NCI-H1436 treated with DMSO at 0.1 percent for 48 hours (cell line): Measurements from ENCODE around the gene STK4.

ENCODE experiments used
- DNase-seq: peaks from one replicate; lab custom pipeline; 2025; lab: John Stamatoyannopoulos, UW

Gene STK4

DNA sequence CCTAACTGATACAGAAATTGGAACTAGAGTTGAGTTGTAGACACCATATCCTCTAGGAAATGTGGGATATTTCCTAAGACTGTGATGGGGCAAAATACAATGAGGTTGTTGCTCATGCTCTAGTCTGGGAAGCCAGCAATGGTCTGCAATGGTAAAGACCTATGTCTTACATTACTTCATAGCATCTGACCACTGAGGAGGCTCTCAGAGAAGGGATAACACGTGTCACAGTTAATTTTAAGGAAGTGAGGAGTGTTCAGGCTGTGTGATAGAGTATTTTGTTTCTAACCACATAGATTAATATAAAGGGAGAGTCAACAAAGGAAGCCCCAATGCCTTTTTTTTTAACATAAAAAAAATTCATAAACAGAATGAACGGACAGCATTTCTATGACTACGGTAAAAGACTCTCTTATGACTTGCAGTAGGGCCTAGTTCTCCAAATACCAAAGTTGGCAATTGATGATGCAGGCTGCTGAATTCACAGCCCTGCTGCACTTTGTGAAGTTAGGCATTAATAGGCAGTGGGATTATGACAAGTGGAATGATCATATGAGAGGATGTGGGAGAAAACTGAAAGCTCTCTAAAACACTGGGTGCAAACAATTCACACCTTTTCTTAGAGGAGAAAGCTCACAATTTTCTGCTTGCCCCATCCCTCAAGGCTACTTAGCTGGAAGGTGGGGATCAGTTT, 120.9 kb downstream of the STK4 start:
- DNase-seq: no peak

DNA sequence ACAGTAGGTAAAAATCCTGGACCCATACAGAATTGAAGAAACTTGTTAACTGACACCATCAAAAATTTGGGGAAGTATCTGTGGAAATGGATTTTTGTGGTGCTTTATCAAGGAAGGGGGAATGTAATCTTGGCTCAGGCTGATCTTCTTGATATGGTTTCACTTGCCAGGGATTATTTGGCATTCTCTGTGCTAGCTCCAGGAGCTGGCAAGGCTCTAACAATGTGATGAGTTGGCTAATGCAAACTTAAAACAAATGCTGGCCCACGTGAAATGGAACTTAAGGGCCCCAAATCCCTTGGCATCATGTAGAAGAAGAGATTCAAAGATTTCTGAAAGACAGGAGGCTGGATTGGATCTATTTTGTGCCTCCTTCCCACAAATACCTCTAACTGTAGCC, 121.5 kb downstream of the STK4 start:
- DNase-seq: no peak

GRCh38 chr20:45088247-45088646, 121.9 kb downstream of the STK4 start:
- no peak for DNase-seq

DNA sequence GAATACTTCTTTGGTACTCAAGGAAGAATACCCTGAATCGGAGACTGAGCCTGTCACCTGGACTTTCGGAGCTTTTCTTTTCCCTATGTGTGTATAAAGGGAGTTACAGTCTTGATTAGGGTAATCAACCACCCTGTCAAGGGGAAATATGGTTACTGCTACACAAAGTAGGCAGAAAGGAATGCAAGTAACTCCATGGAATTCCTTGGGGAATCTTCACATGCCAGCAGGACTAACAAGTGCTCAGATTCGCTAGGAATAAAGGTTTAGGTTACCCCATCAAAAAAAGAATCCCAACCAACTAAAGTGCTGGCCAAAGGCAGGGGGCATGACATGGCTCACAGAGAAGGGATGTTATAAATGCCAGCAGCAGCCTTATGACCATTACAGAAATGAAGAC, 124.2 kb downstream of the STK4 start:
- DNase-seq: no peak

GRCh38 chr20:45091366-45091765, 125.1 kb downstream of the STK4 start:
- no peak for DNase-seq

GRCh38 chr20:45092898-45093297, 126.6 kb downstream of the STK4 start:
- no peak for DNase-seq

DNA sequence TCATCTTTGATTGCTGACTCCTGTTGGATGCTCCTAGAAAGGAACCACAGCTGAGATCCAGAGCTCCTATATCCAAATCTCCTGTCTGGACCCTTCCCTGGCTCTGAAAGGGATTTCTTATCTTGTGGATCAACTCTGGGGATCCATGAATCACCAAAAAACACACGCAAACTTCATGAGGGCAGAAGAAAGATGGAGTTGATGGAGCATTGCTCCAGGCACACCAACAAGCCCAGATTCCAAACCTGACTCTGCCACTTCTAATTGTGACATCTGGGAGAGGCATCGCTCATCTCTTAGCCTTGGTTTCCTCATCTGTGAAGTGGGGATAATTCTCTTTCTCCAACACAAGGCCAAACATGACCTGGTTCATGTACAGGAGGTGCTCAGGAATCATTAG, 127.9 kb downstream of the STK4 start:
- DNase-seq: no peak

DNA sequence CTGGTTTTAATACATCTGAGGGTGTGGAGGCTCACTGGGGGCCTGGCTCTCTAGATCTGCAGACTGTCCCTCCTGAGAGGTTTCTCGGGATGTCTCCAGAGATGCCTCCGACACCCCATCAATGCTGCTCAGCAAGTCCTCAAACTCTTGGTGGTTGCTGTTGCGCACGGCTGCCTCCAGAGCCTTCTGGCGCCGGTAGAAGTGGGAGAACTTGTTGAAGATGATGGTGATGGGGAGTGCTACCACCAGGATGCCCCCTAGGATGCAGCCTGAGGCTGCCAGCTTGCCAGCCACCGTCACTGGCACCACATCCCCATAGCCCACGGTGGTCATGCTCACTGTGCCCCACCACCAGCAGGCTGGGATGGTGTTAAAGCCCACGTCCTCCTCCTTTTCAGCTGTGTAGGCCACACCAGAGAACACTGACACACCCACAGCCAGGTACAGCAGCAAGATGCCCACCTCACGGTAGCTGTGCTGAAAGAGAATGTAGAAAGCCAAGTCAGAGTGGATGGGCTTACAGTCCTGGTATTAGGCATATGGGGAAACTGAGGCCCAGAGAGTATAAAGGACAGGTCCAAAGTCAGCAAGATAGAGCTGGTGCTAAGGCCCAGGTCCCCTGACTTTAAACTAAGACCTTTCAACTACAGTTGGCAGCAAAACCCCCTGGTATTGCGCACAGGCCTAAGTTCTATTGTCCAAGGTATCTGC, 128.7 kb downstream of the STK4 start:
- DNase-seq: no peak

GRCh38 chr20:45095805-45096238, 129.5 kb downstream of the STK4 start:
- no peak for DNase-seq

- no peak for DNase-seq
Observed at GRCh38 chr20:45096781-45097180, 130.5 kb downstream of the STK4 start.

DNA sequence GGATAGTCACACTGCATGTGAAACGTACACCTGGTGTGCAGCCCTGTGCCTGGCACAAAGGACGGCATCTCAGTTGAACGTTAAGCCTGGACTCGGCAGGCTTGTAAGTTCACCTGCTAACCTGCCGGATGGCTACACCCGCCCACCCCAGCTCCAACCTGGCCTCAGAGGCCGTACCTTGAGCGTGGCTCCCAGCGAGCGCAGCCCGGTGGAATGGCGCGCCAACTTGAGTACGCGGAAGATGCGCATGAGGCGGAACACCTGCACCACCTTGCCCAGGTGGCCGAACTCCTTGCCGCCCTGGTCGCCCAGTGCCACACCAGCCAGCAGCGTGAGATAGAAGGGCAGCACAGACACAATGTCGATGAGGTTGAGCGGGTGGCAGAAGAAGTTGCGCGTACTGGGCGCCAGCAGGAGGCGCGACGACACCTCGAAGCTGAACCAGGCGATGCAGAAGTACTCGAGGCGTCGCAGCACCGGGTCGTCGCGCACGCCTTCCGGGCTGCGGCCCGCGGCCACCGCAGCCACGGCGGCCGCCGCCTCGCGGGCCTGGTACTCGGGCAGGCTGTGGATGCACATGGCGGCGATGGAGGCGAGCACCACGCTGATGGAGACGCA, 131.3 kb downstream of the STK4 start:
- DNase-seq: no peak

GRCh38 chr20:45098103-45098773, 131.9 kb downstream of the STK4 start:
- DNase-seq: no peak

DNA sequence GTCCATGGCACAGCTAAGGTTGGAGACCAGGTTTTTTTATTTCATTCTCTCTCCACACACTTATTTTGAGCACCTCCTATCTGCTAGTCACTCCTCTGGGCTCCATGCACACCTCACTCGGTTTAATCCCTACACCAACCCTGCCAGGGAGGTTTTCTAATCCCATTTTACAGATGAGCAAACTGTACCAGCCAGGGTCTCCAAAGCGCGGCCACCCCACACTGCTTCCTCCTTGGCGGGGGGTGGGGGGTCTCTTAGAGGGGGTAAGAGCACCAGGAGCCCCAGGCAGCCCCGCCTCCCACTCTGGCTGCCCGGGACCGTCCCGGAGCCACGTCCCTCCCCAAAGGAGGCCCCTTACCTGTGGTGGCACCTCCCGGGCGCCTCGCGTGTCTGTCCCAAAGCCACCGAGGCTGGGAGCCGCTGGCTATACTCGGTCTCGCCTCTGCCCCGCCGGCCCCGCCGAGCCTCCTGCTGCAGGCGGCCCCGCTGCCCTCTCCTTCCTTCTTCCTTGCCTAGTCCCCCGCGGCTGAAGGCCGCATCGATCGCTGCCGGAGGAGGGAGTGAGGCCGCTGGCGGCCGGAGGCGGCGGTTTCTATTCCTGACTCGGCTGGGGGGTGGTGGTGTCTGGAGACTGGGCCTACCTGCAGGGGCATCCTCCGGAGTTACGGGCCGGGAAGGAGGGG, 134.4 kb downstream of the STK4 start, which contains the start of gene KCNS1:
Gene KCNS1 (minus strand): TSS at position 565 of the 683 bp plus-strand sequence. CDS start 1,891 bp downstream, outside the sequence.
- no peak for DNase-seq

DNA sequence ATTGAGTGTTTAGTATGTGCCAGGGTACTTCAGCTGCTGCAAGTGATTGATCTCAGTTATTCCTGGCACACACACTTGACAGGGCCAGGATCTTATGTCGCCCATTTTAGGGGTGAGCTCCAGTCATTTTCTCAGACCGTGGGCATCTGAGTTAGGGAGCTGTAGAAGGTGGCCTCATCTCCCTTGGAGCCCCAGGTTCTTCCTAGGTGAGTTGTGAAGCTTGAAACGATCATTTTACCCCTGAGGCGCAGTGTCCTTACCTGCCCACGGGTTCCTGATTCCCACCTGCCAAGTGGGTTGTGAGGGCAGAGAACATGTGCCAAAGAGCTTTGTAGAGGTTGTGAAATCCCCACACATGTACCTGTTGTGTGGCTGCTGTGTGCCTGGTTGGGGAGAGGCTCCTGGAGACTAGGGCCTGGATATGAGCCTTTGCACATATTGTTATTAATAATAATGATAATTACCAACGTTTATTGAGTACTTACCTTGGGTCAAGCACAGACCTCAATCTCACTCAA, 135.1 kb downstream of the STK4 start:
- no peak for DNase-seq

GRCh38 chr20:45103072-45103471, 136.8 kb downstream of the STK4 start:
- no peak for DNase-seq

DNA sequence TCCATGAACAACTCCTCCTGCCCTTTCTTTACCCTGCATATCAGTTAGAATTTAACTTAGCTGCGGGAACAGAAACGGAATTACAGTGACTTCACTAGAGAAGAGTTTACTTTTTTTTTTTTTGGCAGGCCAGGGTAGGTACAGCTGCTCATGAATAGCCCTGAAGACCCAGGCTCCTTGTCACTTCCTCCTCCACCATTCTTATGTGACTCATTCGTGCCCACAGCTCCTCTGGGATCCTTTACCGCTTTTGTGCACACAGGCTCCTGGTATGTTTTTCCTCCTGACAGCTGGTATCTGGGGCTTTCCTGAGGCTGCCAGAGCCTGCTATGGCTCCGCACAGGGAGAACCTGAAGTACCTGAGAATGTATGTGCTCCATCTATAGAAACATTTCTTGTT, 138.5 kb downstream of the STK4 start:
- DNase-seq: no peak

DNA sequence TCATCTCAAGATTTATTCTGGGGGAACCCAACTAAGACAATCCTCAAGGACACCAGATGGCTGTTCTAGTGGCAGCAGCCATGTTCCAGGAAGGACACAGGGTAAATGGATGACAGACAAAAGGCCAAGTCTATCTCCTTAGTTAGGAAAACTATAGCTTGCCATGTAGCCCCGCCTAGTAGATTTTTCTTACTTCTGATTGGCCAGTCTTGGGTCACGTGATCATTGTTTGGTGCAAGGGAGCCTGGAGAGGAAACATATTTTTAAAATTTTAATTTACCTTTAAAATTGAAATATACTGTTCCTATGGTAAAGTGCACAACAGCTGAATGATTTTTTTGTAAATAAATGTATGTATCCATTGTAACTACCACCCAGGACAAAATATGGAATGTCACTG, 139.0 kb downstream of the STK4 start:
- no peak for DNase-seq

DNA sequence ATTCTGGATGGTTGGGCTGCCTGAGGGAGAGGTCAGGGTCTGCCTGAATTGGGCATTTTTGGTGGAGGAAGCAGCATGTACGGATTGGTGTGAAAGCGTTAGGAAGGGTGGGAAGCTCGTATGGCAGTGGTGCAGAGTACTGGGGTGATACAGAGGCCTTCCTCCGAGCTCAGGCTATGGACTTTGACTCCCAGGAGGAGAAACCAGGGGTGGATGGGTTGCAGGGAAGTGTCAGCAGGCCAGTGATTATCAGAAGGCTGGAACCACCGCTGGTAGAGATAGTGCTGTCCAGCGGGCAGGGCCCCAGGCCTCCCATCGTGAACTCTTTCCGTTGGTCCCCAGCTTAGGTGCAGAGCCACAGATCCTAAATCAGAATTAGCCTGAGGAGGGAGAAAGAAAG, 143.3 kb downstream of the STK4 start:
- DNase-seq: no peak

GRCh38 chr20:45110301-45110700, 144.0 kb downstream of the STK4 start:
- no peak for DNase-seq

DNA sequence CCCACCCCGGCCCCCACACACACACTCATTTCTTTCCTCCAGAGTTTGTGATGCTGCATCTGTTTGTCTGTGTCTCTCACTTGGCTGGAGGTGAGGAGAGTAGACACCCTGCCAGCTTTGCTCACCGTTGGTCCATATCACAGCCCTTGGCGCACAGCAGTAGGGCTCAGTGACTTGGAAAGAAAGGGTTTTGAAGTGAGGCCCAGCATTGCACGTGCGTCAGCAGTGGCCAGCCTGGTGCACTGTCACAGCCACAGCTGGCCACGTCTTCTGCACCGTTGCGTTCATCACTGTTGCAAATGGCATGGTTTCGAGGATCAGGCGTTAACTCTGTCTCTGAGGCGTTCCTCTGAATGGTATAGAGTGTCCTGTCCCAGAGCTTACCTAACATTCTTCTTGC, 145.0 kb downstream of the STK4 start:
- DNase-seq: no peak

- DNase-seq: no peak
Observed at GRCh38 chr20:45111799-45112471, 145.6 kb downstream of the STK4 start.
